Brain microvascular endothelial cell (primary cell): Measurements from ENCODE around the gene TRAF1.

Experiments
- DNase-seq: peaks from one replicate; pipeline ENCODE4 v3.0.0-alpha.2; 2020
- H3K27ac ChIP-seq: fragments of 250-450 bp; sonication (Bioruptor Pico); 2 replicates; pipeline ENCODE4 v1.5.1; 2020; ENCODE audit warnings: mild to moderate bottlenecking, moderate library complexity
- H3K27me3 ChIP-seq: fragments of 250-450 bp; sonication (Bioruptor Pico); replicated peaks from 2 replicates; pipeline ENCODE4 v1.5.1; 2020; ENCODE audit warnings: mild to moderate bottlenecking
- H3K36me3 ChIP-seq: fragments of 250-450 bp; sonication (Bioruptor Pico); replicated peaks from 2 replicates; pipeline ENCODE4 v1.5.1; 2020; ENCODE audit warnings: mild to moderate bottlenecking
- H3K4me3 ChIP-seq: 2 replicates; pipeline ENCODE4 v1.5.1; 2011; ENCODE audit warnings: low read depth, mild to moderate bottlenecking, control low read depth, low read length, moderate library complexity
- in situ Hi-C: cut with HindIII; loops from 2 replicates; pipeline ENCODE4 v1.10.0; 2017; ENCODE audit warnings: low sequenced_read_pairs, low pct_ligation_motif_present
- TF ChIP-seq, protein P1 (sequence below): IDR thresholded peaks from 2 replicates; pipeline ENCODE4 v1.5.1; 2011; ENCODE audit warnings: low read depth, mild to moderate bottlenecking, moderate library complexity, low read length, control low read depth, inconsistent platforms; ENCODE audit errors: missing control alignments

The TRAF1 gene

DNA sequence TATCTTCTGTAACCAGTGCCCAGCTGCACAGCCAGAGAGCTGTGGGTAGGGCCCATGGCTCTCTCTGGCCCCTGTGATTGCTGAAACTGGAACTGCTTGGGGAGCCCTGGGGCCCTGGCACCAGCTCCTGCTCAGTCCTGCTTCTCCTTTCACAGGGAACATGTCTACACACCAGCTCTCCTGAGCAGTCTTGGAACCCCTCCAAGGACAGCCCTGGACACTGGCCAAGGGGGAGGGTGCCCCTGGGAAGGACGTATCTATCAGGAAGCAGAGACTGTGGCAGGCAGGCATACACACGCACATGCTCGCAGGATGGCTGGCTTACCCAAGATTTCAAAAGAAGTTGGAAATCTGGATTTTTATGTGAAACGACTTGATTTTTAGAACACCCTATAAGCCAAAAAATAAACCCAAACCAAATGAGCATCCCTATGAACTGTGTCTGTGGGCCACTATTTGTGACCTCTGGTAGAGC lies 8.8 kb upstream of the TRAF1 start:
- H3K27me3 ChIP-seq = no peaks in the 10 kb centered on the region
- in situ Hi-C loops = no loop called here
- DNase-seq = peak; percentile 92
- peak overlapping the region; percentile 60 for H3K27ac ChIP-seq
- TF ChIP-seq, protein P1, sequence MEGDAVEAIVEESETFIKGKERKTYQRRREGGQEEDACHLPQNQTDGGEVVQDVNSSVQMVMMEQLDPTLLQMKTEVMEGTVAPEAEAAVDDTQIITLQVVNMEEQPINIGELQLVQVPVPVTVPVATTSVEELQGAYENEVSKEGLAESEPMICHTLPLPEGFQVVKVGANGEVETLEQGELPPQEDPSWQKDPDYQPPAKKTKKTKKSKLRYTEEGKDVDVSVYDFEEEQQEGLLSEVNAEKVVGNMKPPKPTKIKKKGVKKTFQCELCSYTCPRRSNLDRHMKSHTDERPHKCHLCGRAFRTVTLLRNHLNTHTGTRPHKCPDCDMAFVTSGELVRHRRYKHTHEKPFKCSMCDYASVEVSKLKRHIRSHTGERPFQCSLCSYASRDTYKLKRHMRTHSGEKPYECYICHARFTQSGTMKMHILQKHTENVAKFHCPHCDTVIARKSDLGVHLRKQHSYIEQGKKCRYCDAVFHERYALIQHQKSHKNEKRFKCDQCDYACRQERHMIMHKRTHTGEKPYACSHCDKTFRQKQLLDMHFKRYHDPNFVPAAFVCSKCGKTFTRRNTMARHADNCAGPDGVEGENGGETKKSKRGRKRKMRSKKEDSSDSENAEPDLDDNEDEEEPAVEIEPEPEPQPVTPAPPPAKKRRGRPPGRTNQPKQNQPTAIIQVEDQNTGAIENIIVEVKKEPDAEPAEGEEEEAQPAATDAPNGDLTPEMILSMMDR = no peak
- H3K4me3 ChIP-seq = no peak overlapping the region
- no peaks in the 10 kb centered on the region for H3K36me3 ChIP-seq

DNA sequence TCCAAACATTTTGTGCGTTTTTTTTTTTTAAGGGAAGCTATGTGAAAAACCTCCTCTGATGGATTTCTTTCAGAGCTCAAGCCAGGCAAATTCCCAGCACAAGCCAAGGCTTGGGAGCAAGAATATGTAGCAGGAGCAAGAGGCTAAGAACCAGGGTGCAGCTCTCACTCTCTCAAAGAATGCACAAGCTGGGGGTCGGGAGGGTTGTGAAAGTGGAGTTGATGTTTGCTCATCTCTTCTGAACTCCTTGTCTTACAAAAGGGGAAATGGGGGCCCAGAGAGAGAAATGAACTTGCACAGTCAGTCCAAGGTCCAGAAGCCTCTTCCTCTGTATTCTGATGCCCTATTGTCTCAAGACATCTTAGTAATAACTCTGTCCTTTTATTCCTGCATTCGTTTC lies 7.7 kb upstream of the TRAF1 start:
- no peak for DNase-seq
- TF ChIP-seq, protein P1 = no peak
- H3K36me3 ChIP-seq = no peaks in the 10 kb centered on the region
- no peak overlapping the region for H3K4me3 ChIP-seq
- H3K27me3 ChIP-seq = no peaks in the 10 kb centered on the region
- H3K27ac ChIP-seq = no peak overlapping the region
- in situ Hi-C loops = no loop called here

DNA sequence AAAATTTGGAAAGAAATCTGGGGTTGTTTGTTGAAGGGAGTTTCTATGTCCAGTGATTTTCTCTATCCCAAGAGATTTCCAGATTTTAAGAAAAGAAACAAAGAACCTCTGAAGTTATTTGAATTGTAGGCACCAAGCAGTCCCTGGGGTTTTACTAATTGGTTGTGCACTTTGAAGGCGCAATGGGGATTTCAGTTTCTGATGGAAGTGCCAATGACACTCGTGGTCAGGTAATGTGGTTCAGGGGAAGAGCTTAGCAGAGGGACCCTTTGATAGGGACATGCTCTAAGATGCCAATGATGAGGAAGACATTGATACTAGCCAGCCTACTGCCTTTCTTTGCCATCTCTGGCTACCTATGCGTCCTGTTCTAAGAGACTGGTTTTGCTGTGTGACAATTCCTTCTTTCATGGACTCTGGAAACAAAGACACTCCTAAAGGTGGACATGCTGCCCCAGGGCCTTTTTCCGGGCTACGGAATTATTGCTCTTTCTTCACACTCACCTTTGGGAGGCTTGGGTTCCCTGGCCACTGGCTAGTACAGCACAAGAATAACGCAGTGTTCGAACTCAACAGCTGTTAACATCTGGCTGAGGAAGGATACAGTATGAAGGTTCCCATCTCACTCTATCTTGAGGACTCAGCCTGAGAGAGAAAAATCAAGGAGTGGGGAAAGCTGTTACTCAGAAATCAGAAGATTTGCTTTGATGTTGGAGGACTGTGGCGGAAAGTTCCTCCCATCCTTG lies 6.9 kb upstream of the TRAF1 start:
- in situ Hi-C loops = no loop called here
- no peak overlapping the region for H3K27ac ChIP-seq
- H3K27me3 ChIP-seq = no peaks in the 10 kb centered on the region
- H3K36me3 ChIP-seq = no peaks in the 10 kb centered on the region
- H3K4me3 ChIP-seq = no peak overlapping the region
- TF ChIP-seq, protein P1 = no peak
- no peak for DNase-seq

DNA sequence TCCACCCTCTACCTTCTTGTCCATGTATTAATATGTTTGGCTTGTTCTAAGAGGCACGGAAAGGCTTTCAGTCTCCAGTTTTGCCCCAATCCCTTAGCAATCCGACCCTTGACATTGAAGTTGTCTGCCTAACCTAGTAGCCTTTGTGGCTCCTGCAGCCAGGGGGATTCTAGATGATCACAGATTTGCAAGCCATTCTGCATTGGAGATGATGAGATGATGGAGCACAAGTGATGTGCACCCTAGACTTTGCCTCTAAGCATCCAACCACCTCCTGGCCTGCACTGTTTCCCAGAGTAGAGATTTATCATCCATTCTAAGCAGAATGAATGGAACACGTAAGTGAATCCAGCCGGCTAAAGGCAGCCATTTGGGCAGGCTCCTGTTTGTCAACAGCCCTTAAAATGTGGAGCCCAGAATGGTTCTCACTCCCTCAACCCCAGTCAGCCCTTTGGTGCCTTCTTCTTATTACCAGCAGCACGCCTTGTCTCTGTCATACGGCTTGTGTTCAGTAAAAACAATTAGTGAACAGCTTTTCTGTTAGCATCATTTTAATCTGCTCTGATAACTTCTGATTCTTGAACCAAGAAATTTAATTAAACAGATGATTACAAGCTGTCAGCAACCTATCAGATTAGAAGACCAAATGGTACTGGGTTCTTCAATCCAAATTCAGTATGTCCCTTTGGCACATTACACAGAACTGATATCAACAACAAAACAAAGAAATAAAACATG lies 5.7 kb upstream of the TRAF1 start:
- H3K27me3 ChIP-seq = no peaks in the 10 kb centered on the region
- no peak for DNase-seq
- in situ Hi-C loops = no loop called here
- TF ChIP-seq, protein P1 = no peak
- H3K27ac ChIP-seq = peak overlapping the region; percentile 58
- no peaks in the 10 kb centered on the region for H3K36me3 ChIP-seq
- H3K4me3 ChIP-seq = no peak overlapping the region

DNA sequence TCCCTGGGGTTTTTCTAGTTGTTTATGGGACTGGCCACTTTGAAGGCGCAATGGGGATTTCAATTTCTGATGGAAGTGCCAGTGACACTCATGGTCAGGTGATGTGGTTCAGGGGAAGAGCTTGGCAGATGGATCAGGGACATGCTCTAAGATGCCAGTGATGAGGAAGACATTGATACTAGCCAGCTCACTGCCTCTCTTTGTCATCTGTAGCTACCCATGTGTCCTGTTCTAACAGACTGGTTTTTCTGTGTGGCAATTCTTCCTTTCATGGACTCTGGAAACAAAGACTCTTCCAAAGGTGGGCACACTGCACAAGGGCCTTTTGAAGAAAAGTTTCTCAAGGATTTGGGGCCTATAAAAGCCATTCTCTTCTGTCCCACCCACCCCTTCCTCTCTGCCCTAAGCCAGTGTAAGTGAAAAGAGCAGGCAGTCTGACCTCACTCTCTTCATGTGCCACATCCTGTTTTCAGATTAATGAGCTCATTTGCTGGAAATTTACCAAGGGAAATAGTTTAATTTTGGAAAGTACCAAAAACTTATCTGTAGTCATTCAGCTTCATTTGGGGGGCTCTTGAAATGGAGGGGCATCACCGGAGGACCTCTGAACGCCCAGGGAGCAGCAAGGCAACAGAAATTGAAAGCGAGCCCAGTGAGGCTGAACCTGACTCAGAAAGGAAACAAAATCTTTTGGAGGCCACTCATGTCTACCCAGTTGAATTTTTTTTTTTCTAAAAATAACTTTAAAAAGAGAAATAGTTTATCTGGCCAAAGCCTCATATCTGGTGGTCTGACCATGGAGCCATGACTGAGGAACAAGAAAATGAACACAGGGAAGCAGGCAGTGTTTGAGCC lies 4.9 kb upstream of the TRAF1 start:
- Histone ChIP-seq H3K36me3 (no peaks in the 10 kb centered on the region), H3K27ac (peak overlapping the region; percentile 58), H3K4me3 (no peak overlapping the region), H3K27me3 (no peaks in the 10 kb centered on the region)
- no peak for DNase-seq
- TF ChIP-seq, protein P1 = no peak
- in situ Hi-C loops = no loop called here
